GDM1 (cell line): ENCODE measurements around the gene AADAC.
A peak's percentile ranks its signal among the peaks of the same experiment; 100 is the strongest.
"Not testable (repeated sequence)": the region's sequence is repeated elsewhere in the genome, so short reads cannot be mapped to it uniquely, and the experiment has no call there.

ENCODE experiments used
- DNase-seq: peaks from one replicate; lab custom pipeline; 2025; lab: John Stamatoyannopoulos, UW

Gene AADAC

DNA sequence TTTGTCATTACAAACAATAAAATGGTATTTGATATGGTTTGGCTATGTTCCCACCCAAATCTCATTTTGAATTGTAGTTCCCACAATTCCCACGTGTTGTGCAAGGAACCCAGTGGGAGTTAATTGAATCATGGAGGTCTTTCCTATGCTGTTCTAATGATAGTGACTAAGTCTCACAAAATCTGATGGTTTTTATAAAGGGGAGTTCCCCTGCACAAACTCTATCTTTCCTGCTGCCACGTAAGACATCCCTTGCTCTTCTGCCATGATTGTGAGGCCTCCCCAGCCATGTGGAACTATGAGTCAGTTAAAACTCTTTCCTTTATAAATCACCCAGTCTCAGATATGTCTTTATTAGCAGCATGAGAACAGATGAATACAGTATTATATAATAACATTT, 15.4 kb upstream of the AADAC start:
- no peak for DNase-seq

DNA sequence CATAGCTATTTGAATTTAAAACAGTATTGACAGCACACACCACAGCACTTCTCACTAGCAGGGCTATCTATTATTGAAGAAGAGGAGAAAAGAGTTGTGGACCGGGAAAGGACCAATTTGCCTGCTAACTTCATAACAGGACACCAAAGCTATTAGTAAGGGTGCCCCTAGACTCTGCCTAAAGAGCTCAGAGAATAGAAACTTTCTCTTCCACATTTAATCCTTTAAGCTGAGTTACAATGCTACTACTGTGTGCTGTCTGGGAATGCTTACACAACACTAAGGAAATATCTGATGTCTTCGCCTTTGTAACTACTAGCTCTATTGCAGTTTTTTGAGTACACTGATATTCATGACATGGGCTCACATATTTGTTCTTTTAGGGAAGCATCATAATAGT, 13.5 kb upstream of the AADAC start:
- no peak for DNase-seq

DNA sequence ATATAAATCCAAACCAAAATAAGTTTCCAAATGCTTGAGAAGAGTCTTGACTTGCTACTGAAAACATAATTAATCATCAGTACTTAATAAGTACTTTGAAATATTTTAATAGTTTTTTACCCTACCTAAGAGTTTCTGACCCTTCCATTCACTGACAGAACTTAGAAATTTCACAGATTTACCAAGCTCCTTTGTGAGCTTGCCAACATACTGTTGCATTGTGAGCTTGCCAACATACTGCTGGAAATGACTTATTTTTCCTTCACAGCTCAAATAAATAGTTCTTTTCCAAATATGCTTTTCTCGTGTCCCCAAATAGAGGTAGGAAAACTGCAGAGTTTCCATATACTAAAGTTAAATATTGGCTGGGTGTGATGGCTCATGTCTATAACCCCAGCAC, 9.6 kb upstream of the AADAC start:
- no peak for DNase-seq

DNA sequence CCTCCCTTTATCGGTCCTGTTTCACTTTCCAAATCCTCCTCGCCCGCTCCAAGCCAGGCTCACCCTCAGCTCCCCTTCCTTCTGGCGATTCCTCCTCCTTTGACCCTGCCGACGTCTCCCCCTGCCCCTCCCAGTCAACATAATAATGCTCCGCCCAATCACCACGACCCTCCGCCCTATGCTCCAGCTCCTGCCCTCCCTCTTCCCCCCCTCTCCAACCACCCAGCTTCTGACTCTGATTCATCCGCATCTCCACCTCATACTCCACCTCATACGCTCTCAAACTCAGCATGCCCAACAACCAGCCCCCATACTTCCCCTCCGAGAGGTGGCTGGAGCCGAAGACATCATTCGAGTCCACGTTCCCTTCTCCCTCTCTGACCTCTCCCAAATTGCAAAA, 7.1 kb upstream of the AADAC start:
- DNase-seq, result no peak

DNA sequence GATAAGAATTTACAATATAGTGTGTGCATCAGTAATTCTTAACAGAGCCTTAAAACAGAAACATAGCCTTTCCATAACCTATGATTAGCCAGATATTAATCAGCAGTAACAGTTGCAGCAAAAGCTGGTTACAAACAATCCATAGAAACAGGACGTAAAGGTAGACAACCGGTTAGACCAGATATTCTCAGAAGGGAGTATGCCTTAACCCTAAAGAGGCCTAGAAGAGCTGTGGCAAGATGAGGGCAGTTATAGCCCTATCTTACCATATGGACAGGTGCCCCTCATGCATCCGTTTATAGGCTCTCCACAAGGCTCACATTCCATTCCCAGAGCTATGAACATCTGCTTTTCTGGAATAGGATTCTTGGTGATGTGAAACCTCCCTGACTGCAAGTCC, 5.0 kb upstream of the AADAC start:
- DNase-seq, result not testable (repeated sequence)

DNA sequence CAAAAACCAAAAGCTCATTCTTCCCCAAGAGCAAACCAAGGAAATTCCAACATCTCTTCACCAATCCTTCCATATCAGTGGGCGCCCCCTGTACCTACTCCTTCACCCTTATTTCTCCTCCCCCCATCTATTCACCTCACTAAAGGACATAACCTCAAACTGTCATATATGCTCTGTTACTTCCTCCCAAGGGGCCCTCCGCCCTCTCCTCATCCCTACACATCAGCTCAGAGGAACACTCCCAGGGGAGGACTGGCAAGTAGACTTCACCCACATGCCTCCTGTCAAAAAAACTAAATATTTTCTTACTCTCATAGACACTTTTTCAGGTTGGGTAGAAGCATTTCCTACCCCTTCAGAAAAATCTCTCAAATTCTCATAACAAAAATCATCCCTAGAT, 2.4 kb upstream of the AADAC start:
- DNase-seq, result no peak

DNA sequence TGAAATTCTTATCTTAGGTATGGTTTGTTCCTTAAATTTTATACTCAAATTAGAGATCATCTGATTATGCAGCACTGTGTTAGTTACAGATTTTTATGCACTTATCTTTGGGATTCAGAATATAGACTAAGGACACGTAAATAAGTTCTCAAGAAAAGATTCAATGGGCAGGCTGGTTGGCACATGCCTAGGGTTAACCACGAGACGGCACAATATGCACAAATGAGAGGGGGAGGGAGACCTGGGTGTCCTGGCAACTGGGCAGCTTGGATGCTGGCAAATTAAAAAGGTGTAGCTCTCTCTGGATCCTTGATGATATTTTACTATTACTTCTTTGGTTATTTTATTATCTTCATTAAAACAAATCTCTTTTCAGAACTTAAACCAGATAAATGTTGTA, 672 bp downstream of the AADAC start:
- no peak for DNase-seq

DNA sequence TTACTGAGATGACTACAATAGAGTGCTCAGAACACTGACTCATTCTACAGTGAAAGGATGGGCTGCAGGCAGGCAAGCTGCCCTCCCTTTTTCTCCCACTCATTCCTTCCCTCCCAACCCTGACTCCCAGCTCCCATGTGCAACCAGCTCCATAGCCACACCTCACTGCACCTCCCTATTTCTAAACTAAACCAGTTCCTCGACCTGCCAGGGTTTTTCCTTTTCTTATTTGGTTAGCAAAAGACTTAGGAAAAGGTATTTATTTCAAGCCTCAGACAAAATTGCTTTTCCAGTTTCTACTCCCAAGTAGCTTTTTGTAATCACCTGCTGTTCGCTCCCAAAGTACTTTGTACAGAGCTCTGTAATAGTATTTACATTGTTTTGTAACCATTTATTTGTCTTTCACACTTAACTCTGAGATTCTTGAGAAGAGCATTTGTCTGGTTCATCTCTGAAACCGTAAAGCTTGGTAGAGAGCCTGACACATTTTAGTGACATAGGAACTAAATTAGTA, 2.2 kb downstream of the AADAC start:
- no peak for DNase-seq

DNA sequence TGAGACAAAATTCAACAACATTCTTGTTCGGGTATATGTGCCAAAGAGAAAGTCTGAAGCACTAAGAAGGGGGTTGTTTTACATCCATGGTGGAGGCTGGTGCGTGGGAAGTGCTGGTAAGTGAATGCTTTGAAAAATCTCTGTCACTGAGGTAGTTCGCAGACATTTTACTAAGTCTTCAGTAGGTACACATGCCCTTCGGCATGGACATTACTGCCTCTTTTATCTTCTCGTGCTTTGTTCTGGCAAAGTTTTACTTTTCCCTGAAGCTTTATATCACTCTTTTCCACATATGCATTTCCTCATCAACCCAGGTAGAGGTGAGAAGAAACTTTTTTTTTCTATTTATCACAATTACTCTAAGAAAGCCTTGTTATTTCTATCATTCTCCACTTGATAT, 3.6 kb downstream of the AADAC start:
- no peak for DNase-seq

DNA sequence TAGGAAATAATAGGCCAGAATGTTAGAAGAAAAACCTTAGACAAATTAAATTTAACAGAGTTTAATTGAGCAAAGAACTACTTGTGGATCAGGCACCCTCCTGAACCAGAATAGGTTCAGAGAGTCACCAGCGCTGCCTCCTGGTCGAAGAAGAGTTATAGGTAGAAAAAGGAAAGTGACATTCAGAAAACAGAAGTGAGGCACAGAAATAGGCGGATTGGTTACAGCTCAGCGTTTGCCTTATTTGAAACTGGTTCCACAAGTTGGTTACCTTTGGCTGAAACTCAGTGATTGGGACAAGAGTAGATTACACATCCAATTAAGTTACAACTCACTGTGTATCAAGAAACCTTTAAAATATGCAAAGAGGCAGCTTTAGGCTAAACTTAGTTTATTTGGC, 4.4 kb downstream of the AADAC start:
- DNase-seq, result no peak

DNA sequence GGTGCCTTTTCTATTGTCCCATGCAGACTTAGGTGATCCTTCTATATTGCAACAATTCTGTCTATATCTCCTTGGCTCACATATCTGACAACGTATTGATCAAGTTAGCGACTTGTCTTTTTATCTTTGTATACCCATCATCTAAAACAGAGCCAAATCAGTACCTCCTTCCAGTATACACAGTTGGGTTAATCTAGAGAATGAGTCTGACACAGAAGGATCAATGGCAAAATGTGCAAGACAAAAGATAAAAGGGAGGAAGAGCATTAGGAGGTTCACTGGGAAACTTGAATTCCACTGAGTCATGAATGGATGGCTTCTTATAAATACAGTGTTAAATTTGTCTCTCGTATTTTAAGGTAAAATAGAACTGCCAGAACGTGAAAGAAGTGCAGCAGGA, 6.0 kb downstream of the AADAC start:
- no peak for DNase-seq

DNA sequence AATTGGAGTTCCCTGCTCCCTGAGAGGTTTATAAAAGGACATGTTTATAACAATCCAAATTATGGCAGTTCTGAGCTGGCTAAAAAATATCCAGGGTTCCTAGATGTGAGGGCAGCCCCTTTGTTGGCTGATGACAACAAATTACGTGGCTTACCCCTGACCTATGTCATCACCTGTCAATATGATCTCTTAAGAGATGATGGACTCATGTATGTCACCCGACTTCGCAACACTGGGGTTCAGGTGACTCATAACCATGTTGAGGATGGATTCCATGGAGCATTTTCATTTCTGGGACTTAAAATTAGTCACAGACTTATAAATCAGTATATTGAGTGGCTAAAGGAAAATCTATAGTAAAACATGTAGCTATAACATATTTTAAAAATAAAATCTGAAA, 13.9 kb downstream of the AADAC start:
- DNase-seq, result no peak

DNA sequence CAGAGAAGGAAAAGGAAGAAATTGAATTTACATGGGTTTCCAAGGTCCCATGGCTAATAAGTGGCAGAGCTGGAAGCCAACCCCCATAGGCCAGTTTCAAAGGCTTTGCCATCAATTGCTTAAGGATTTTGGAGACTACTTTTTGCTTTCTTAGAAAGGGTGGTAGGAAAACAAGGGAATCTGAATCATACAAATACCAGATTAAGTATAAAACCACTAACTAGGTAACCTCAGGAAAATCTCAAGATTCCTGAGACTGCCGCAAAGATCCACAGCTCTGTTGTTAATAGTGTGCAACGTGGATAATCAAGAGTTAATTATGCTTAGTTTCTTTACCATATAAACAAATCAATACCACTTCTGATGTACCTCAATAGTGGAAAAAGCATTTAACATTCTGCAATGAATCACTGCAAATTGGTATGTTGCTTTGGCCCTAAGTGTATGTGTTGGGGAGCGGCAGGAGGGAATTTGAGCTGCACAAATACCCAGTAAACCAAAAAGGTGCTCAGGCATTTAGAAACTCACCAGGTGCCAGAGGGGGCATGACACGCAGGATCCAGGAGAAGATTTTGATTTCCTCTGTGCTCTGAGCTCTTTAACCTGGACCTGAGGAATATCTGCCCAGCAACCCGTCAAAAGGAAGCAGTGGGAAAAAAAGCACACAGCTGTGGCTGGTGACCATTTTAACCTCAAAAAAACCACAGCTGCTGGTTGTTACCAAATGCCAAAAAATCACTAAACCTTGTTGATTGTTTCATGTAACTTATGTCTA, 22.0 kb downstream of the AADAC start:
- no peak for DNase-seq

DNA sequence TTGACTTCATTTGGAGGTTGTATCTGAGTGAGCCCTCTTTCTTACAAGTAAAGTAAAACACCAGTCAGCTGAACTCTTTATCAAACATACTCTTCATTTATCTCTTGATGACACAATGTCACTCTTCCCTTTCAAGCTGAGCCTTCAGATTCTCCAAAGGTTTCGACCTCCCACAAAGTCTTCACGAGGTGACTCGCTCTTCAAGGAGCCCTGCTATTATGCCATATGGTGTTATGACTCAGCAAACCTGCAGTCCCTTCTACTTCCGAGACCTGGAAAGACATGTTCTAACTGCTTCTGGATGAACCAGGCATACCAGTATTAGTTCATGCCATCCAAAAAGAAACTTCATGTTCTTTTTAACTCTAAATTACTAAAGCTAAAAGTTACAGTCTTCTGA, 23.1 kb downstream of the AADAC start:
- DNase-seq, result peak; percentile 35

DNA sequence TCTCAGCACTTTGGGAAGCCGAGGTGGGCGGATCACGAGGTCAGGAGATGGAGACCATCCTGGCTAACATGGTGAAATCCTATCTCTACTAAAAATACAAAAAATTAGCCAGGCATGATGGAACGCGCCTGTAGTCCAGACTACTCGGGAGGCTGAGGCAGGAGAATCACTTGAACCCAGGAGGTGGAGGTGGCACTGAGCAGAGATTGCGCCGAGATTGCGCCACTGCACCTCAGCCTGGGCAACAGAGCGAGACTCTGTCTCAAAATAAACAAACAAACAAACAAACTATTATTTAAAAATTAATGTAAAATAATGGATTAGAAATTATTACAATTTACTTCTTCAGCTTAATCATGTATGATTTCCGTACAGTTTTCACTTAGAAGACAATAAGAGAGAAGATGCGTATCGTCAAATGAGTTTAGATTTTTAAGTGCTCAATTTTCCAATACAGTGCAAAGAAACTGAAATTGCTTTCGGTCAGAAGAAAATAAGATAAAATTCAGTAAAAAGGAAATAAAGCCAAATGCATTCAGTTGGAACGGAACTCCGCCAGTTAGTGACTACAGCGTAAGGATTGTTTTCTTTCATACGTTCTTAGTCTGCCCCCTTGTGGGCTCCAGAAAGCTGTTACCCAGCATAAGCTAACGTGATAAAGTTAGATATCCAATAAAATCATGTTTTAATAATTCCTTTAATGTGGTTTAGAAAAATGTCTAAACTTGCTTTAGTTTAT, 24.8 kb downstream of the AADAC start:
- peak; percentile 58 for DNase-seq

DNA sequence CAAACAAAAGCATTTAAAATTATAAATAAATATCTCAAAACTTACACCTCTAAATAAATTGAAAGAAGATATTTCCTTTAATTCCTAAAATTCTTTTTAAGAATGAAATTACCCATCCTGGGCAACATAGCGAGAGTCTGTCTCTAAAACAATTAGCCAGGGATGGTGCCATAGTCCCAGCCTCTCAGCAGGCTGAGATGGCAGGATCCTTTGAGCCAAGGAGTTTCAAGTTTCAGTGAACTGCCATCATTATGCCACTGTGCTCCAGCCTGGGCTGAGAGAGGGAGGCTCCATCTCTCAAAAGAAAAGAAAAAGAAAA, 25.4 kb downstream of the AADAC start:
- no peak for DNase-seq

DNA sequence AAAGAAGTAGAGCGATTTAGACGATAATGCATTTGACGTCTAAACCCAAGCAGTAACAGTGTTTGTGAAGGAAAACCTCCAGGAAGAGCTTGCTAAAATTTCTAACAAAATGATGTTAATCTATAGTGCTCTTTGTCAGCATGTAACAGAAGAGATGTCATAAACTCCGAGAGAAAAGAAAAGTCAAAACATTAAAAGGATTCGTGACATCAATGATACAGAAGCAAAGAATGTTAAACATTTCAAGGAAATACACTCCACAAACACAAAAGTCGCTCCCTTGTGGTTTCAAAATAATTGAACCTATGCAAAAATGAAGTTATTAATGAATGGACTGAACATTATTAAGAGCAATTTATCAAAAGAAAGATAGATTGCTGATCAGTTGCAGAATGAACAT, 27.9 kb downstream of the AADAC start:
- no peak for DNase-seq

DNA sequence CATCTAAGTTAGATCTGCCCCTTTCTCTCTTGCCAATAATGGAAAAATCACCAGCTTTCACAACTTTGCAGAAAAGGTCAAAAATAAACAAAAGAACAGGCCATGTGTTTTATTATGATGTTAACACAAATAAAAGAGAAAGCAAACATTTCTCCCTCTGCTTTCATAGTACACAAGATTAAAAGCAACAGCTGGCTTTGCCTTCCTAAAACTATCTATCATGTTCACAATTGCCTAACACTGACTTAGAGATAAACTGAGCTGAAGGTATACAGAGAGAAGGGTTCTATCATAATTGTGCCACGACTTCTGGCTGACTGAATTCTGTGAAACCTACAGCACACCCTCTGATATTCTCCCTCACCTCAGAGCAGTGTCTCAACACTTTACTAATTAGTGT, 29.4 kb downstream of the AADAC start:
- no peak for DNase-seq

DNA sequence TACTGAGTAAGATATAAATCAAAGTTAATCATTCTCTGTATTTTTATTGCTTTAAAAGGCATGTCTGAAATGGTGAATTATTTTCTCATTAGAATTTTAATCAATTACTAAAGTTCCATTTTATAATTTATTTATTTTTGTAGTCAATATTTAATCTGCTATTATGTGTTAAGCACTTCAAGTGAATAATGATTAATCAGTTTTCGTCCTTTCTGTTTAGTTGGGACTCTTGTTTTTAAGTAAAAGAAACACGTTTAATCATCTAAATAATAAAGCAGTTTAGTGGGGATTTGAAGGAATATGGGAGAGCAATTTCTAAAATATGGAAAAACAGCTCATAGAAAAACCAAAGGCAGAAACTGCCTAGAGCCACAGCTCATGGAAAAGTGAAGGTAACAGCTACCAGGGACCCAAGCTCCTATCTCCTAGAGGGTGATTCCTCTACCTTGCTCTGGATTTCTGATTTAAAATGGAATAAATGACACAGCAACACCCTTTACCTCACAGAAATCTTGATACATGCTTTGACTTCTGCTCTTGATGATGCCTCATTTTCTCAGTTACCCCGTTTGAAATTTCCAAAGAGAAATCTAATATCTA, 31.5 kb downstream of the AADAC start:
- DNase-seq, result no peak

DNA sequence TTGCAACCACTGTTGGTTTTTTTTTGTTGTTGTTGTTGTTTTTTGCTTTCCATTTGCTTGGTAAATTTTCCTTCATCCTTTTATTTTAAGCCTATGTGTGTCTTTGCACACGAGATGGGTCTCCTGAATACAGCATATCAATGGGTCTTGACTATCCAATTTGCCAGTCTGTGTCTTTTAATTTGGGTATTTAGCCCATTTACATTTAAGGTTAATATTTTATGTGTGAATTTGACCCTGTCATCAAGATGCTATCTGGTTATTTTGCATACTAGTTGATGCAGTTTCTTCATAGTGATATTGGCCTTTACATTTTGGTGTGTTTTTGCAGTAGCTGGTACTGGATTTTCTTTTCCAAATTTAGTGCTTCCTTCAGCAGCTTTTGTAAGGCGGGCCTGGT, 36.1 kb downstream of the AADAC start:
- DNase-seq, result not testable (repeated sequence)

DNA sequence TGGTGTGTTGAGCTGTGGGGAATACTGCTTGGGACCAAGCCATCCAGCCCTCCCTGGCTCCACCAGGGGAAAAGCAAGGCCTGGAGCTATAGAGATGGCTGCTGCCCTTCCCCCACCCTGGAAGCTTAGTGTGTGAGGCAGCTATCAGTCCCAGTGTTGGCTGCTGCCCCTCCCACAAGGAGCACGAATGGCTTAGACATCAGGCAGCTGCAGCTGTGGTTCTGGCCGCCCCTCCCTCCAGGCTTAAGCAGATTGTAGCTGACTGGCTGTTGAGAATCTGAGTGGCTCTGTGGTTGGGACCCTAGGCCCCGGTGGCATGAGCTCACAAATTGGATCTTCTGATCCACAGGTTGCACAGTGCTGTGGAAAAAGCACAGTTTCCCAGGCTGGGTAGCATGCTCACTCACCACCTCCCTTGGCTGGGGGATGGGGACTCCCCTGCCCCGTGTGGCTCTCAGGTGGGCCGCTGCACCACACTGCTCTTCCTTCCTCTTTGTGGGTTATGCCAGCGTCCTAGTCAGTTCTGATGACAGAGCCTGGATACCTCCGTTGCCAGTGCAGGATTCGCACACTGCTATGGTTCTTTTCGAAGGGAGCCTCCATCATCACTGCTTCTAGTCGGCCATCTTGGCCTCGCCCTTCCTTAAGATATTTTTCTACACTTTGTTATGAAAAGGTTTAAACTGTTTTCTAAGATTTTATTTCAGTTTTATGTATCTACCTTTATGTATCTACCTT, 38.3 kb downstream of the AADAC start:
- no peak for DNase-seq

DNA sequence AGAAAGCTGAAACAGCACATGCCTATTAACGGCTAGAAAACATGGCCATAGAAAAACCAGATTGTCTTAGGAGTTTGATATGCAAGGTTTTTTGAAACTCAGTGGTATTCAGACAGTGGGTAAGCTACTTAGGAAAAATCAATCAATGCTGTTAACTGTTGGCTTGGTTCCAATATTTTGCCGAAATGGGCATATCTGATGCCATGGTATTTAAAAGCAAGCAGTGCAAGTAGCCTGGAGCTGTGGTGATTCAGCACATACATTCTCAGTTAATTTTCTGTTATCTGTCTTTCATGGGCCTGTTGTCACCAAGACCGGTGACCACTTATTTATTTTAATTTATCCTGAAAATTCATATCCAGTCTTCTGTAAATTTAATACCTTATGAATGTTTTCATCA, 42.2 kb downstream of the AADAC start:
- no peak for DNase-seq

DNA sequence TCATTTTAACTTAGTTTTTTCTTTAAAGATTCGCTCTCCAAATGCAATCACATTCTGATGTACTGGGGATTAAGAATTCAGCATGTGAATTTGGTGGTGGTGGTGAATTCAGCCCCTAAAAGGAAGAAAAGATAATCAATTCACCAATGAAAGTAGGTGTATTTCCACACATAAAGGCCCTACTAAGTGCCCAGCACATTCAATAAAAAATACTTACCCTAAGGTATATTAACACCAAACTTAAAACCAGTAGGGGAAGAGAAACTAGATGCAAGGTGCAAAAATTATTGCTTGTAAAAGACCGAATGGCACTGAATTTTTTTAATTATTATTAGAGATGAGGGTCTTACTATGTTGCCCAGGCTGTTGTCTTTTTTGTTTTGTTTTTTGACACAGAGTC, 42.7 kb downstream of the AADAC start:
- DNase-seq, result no peak
